Naive thymus-derived CD4-positive, alpha-beta T cell (primary cell): ENCODE measurements around the gene SIX4. TPM values are rescaled to one million over a fixed set of nuclear protein-coding genes. Genes with fewer than 3 reads are reported as not detected.
"Not testable (repeated sequence)": the region's sequence is repeated elsewhere in the genome, so short reads cannot be mapped to it uniquely, and the experiment has no call there.

ENCODE experiments used
- ATAC-seq: fragments of 150-1000 bp; cut with Tn5 transposase; 2 replicates; pipeline ENCODE4 v1.10.0; 2021; ENCODE audit warnings: mild to moderate bottlenecking, moderate library complexity
- CTCF ChIA-PET: fragments of 350-600 bp; sonication (Branson Sonifier 250); formaldehyde crosslinking; loops from one replicate; lab custom pipeline; 2021; ENCODE audit warnings: antibody characterized with exemption; lab: Charles Lee
- POLR2A ChIA-PET: fragments of 350-600 bp; sonication (Branson Sonifier 250); formaldehyde crosslinking; loops from one replicate; lab custom pipeline; 2021; ENCODE audit warnings: antibody characterized with exemption, inconsistent platforms; lab: Charles Lee
- DNase-seq, 9 donors: peaks; one replicate each; pipeline versions ENCODE4 v3.0.0 to v3.0.0-alpha.2; 2020 to 2022; ENCODE audit warnings: mixed read lengths in 1 of 9
- H3K27ac ChIP-seq: one replicate; pipeline ENCODE4 v1.7.0; 2013; ENCODE audit warnings: mild to moderate bottlenecking, low read depth, low read length, moderate library complexity
- H3K27me3 ChIP-seq, 2 donors: one replicate each; pipeline ENCODE4 v1.7.0; 2013; ENCODE audit warnings: low read length in 2 of 2, mild to moderate bottlenecking in 2 of 2, moderate library complexity in 2 of 2; ENCODE audit not compliant: control insufficient read depth in 2 of 2, insufficient read depth in 2 of 2
- H3K36me3 ChIP-seq, 3 experiments: 1 replicate in 2 of 3; 2 replicates in 1 of 3; pipeline ENCODE4 v1.7.0; 2013; ENCODE audit warnings: low read length in 3 of 3, mild to moderate bottlenecking in 3 of 3, moderate library complexity in 1 of 3; ENCODE audit not compliant: insufficient read depth in 3 of 3, control insufficient read depth in 2 of 3
- H3K4me1 ChIP-seq, 2 donors: one replicate each; pipeline ENCODE4 v1.7.0; 2013; ENCODE audit warnings: low read length in 2 of 2, mild to moderate bottlenecking in 2 of 2, moderate library complexity in 1 of 2; ENCODE audit not compliant: control insufficient read depth in 2 of 2, insufficient read depth in 2 of 2
- H3K4me3 ChIP-seq: 2 replicates; pipeline ENCODE4 v1.7.0; 2013; ENCODE audit warnings: mild to moderate bottlenecking, low read length
- H3K9me3 ChIP-seq, 3 experiments: 1 replicate in 2 of 3; 2 replicates in 1 of 3; pipeline ENCODE4 v1.7.0; 2013; ENCODE audit warnings: low read length in 3 of 3; ENCODE audit not compliant: control insufficient read depth in 2 of 3
- H3K27ac Mint-ChIP-seq, 9 donors: one replicate each; pipeline ENCODE4 v1.8.0; 2020 to 2022; ENCODE audit warnings: mixed read lengths in 9 of 9, mild to moderate bottlenecking in 8 of 9, moderate library complexity in 5 of 9, inconsistent platforms in 2 of 9
- H3K27me3 Mint-ChIP-seq, 5 donors: one replicate each; pipeline ENCODE4 v1.8.0; 2021 to 2022; ENCODE audit warnings: mixed read lengths in 5 of 5, mild to moderate bottlenecking in 1 of 5
- H3K36me3 Mint-ChIP-seq, 5 donors: one replicate each; pipeline ENCODE4 v1.8.0; 2020 to 2022; ENCODE audit warnings: mixed read lengths in 5 of 5, mild to moderate bottlenecking in 3 of 5, inconsistent platforms in 1 of 5
- H3K4me1 Mint-ChIP-seq, 7 donors: one replicate each; pipeline ENCODE4 v1.8.0; 2020 to 2022; ENCODE audit warnings: mixed read lengths in 7 of 7, mild to moderate bottlenecking in 3 of 7, inconsistent platforms in 1 of 7
- H3K4me3 Mint-ChIP-seq, 10 donors: one replicate each; pipeline ENCODE4 v1.8.0; 2020 to 2022; ENCODE audit warnings: mild to moderate bottlenecking in 10 of 10, mixed read lengths in 10 of 10, moderate library complexity in 6 of 10, inconsistent platforms in 2 of 10
- H3K9me3 Mint-ChIP-seq, 11 donors: one replicate each; pipeline ENCODE4 v1.8.0; 2020 to 2022; ENCODE audit warnings: mixed read lengths in 11 of 11, mild to moderate bottlenecking in 4 of 11, inconsistent platforms in 1 of 11, moderate library complexity in 1 of 11
- intact Hi-C, 2 donors: fragments of 100-400 bp; cut with micrococcal nuclease; formaldehyde crosslinking; loops; one replicate each; pipeline ENCODE4 v1.15.1; 2023
- polyA plus RNA-seq, 2 donors: library from polyadenylated mRNA; unstranded; fragments of 300-500 nt; fragmentation: Illumina TruSeq; gene quantifications; one replicate each; pipeline ENCODE4 v1.2.3, GENCODE V29; 2021
- total RNA-seq, 6 experiments: library from RNA in 5 of 6; stranded (reverse) in 5 of 6; gene quantifications; 1 replicate in 5 of 6; 2 replicates in 1 of 6; pipeline ENCODE4 v1.2.3 and lab custom pipeline; 2021 to 2026

The SIX4 gene
- total and polyA plus RNA-seq, 7 experiments from 2014 or later: 0.46 TPM; not detected in 6

DNA sequence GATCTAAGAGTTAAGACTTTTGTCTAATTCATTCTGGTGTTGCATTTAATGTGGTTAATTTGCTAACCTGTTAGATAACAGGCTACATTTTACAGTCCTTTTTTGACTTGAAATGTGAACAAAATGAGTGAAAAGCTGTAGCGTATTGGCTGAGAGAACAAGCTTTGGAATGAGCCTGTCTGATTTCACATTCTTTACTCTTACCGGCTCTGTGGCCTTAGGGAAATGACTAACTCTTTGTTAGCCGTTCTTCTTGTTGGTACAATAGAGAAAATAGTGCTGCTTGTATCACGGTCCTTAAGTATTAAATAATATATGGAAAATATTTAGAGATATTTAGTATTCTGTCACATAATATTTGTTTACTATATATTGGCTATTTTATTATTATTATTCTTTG, 12.3 kb upstream of the SIX4 start:
- DNase-seq: no peak
- Mint-ChIP-seq H3K4me1 (peaks cover 22 to 50% (median 38%) of the 10 kb centered on the region in 7 donors), H3K27me3 (peaks cover 0 to 24% (median 7%) of the 10 kb centered on the region in 5 donors), H3K4me3 (peak overlapping the region in 7 of 10 donors; percentile 19 to 100 (median 99)), H3K9me3 (peaks cover 0 to 2% (median 0%) of the 10 kb centered on the region in 11 donors), H3K27ac (no peak overlapping the region), H3K36me3 (peaks cover 0 to 8% (median 3%) of the 10 kb centered on the region in 5 donors)
- Histone ChIP-seq H3K4me3 (no peak overlapping the region), H3K4me1 (peaks cover 0 to 10% of the 10 kb centered on the region in 2 donors), H3K27ac (no peak overlapping the region), H3K9me3 (no peaks in the 10 kb centered on the region), H3K27me3 (peaks cover 0 to 4% of the 10 kb centered on the region in 2 donors), H3K36me3 (peaks cover 0 to 5% (median 0%) of the 10 kb centered on the region in 3 experiments)
- intact Hi-C loops: loop anchor here in 1 of 2 donors (10.0 kb wide), 4 partner anchors 402 to 1252 kb away; partner anchors contain the start of genes JKAMP, L3HYPDH and PPM1A
- CTCF ChIA-PET: no interaction called here
- POLR2A ChIA-PET: no interaction called here
- no peak for ATAC-seq

DNA sequence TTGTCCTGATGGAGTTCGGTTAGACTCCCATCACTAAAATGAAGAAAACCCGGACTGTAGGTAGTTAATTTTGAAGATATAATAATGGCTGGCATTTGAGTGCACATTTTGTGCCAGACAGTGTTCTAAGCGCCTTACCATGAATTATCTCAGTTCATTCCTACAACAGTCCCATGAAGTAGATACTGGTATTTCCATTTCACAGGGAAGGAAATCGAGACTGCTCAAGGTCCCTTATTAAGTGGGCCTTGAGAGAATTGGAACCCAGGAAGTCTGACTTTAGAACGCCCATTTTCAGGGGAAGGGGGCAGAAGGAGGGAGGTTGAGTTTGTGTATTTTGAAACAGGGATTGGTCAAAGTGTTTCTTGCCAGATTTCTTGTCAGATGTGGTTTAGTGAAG, 11.3 kb upstream of the SIX4 start:
- Histone ChIP-seq H3K27me3 (peaks cover 0 to 4% of the 10 kb centered on the region in 2 donors), H3K4me3 (peak overlapping the region; percentile 64), H3K27ac (no peak overlapping the region), H3K36me3 (peaks cover 0 to 5% (median 0%) of the 10 kb centered on the region in 3 experiments), H3K4me1 (peaks cover 0 to 10% of the 10 kb centered on the region in 2 donors), H3K9me3 (no peaks in the 10 kb centered on the region)
- Mint-ChIP-seq H3K27me3 (peaks cover 7 to 34% (median 15%) of the 10 kb centered on the region in 5 donors), H3K27ac (peak overlapping the region in 8 of 9 donors; percentile 88 to 99 (median 94)), H3K4me1 (peaks cover 22 to 43% (median 34%) of the 10 kb centered on the region in 7 donors), H3K4me3 (peak overlapping the region; percentile 95 to 100 (median 99)), H3K36me3 (peaks cover 0 to 7% (median 3%) of the 10 kb centered on the region in 5 donors), H3K9me3 (peaks cover 0 to 7% (median 0%) of the 10 kb centered on the region in 11 donors)
- no peak for ATAC-seq
- ChIA-PET POLR2A (no interaction called here), CTCF (interaction anchor here (0.6 kb wide), 1 partner anchor 9 kb away, joined by 3 read pairs; no protein-coding TSS in a partner anchor)
- DNase-seq: no peak
- intact Hi-C loops: loop anchor here in 1 of 2 donors (2.0 to 10.0 kb wide), 5 partner anchors 401 to 1547 kb away; partner anchors contain the start of genes DAAM1, JKAMP, L3HYPDH and PPM1A

DNA sequence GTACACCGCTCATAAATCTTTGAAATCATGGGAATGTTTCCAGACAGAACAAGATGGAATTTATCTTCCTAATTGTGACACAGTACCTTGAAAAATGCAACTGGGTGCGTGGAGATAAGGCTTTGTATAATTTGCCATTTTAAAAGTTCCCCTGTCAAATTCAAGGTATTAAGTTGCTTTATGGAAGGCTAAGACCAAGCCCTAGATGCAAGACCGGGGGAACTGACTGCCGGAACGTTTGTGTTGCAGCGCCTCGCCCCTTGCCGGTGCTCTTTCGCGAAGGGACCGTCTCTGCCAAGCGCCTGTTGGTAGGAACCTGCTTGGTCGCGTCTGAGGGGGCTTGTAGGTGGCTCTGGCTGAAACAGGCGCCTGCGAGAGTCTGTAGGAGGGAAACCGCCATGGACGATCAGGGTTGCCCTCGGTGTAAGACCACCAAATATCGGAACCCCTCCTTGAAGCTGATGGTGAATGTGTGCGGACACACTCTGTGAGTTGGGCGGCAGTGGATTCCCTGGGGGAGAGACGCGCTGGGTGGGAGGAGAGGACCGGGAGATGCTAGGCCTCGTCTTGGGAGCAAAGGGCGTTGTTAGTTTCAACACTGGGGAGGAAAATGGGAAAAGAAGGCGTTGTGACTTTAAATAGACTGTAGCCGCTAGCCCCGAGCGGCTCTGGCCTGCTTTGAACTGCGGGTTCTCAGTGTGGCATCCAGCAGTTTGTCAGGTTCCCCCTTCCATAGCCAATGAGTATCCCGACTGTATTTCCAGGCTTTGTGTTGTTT, 10.5 kb upstream of the SIX4 start, which contains the start of gene MNAT1:
MNAT1 (plus strand) TSS at position 297 of the 778 bp plus-strand sequence; CDS start at position 399, 102 bp downstream.
- Histone ChIP-seq H3K36me3 (peaks cover 0 to 5% (median 0%) of the 10 kb centered on the region in 3 experiments), H3K4me3 (peak within 1 kb of the TSS; percentile 64), H3K27me3 (peaks cover 0 to 4% of the 10 kb centered on the region in 2 donors), H3K4me1 (peaks cover 0 to 10% of the 10 kb centered on the region in 2 donors), H3K9me3 (no peaks in the 10 kb centered on the region), H3K27ac (peak within 1 kb of the TSS; percentile 70)
- DNase-seq (peak; percentile 65 to 81 (median 75)), ATAC-seq (peak; percentile 95)
- Mint-ChIP-seq H3K4me1 (peaks cover 22 to 37% (median 29%) of the 10 kb centered on the region in 7 donors), H3K27me3 (peaks cover 13 to 42% (median 22%) of the 10 kb centered on the region in 5 donors), H3K4me3 (peak within 1 kb of the TSS; percentile 95 to 100 (median 99)), H3K27ac (peak within 1 kb of the TSS; percentile 88 to 99 (median 94)), H3K9me3 (peaks cover 0 to 7% (median 0%) of the 10 kb centered on the region in 11 donors), H3K36me3 (peaks cover 0 to 5% (median 3%) of the 10 kb centered on the region in 5 donors)
- CTCF ChIA-PET: no interaction called here
- intact Hi-C loops: loop anchor here (1.0 to 10.0 kb wide), 9 partner anchors 11 to 1546 kb away; partner anchors contain the start of genes DAAM1 (in 1 of the 2), JKAMP (in 1 of the 2), L3HYPDH (in 1 of the 2) and PPM1A (in 1 of the 2)
- POLR2A ChIA-PET: no interaction called here

DNA sequence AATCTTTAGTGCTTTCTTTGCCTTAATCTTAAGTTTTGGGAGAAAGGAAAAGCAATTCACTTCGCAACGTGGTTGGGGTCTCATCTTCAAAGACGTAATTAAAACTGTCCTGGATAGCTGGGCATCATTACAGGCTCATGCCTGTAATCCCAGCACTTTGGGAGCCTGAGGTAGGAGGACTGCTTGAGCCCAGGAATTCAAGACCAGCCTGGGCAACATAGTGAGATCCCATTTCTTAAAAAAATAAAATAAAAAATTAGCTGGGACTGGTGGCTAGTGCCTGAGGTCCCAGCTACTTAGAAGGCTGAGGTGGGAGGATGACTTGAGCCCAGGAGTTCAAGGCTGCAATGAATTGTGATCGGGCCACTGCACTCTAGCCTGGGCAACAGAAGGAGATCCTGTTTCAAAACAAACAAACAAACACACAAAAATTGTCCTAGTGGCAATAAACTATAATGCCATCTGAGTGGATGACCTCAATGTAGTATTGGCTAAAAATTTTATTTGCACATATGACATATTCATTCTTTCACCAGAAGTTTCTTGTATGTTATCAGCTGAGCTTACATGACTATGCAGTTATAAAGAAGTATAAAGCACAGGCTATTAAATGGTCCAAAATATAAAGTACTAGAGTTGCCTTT, 8.8 kb upstream of the SIX4 start:
- POLR2A ChIA-PET: no interaction called here
- CTCF ChIA-PET: interaction anchor here (0.5 kb wide), 1 partner anchor 153 kb away, joined by 4 read pairs; no protein-coding TSS in a partner anchor
- intact Hi-C loops: loop anchor here in 1 of 2 donors (10.0 kb wide), 4 partner anchors 398 to 1248 kb away; partner anchors contain the start of genes JKAMP, L3HYPDH and PPM1A
- Histone ChIP-seq H3K36me3 (peaks cover 0 to 5% (median 0%) of the 10 kb centered on the region in 3 experiments), H3K27ac (no peak overlapping the region), H3K9me3 (no peaks in the 10 kb centered on the region), H3K4me1 (peaks cover 0 to 10% of the 10 kb centered on the region in 2 donors), H3K4me3 (no peak overlapping the region), H3K27me3 (peaks cover 0 to 4% of the 10 kb centered on the region in 2 donors)
- no peak overlapping the region for H3K27ac Mint-ChIP-seq
- ATAC-seq (no peak), DNase-seq (no peak)
- peak overlapping the region in 2 of 10 donors; percentile 35 to 37 for H3K4me3 Mint-ChIP-seq
- peaks cover 13 to 28% (median 21%) of the 10 kb centered on the region in 7 donors for H3K4me1 Mint-ChIP-seq
- H3K27me3 Mint-ChIP-seq: peaks cover 25 to 56% (median 37%) of the 10 kb centered on the region in 5 donors
- peaks cover 0 to 8% (median 0%) of the 10 kb centered on the region in 11 donors for H3K9me3 Mint-ChIP-seq
- H3K36me3 Mint-ChIP-seq: peaks cover 0 to 5% (median 3%) of the 10 kb centered on the region in 5 donors

DNA sequence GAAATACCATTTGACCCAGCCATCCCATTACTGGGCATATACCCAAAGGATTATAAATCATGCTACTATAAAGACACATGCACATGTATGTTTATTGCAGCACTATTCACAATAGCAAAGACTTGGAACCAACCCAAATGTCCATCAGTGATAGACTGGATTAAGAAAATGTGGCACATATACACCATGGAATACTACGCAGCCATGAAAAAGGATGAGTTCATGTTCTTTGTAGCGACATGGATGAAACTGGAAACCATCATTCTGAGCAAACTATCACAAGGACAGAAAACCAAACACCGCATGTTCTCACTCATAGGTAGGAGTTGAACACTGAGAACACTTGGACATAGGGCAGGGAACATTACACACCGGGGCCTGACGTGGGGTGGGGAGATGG, 7.1 kb upstream of the SIX4 start:
- Mint-ChIP-seq H3K36me3 (peaks cover 0 to 11% (median 5%) of the 10 kb centered on the region in 5 donors), H3K4me1 (peaks cover 12 to 25% (median 21%) of the 10 kb centered on the region in 7 donors), H3K27me3 (peaks cover 42 to 71% (median 51%) of the 10 kb centered on the region in 5 donors)
- H3K4me3 ChIP-seq, POLR2A ChIA-PET, CTCF ChIA-PET, H3K36me3 ChIP-seq, H3K4me1 ChIP-seq, H3K9me3 ChIP-seq, H3K27ac ChIP-seq, H3K4me3 Mint-ChIP-seq, DNase-seq, H3K9me3 Mint-ChIP-seq, H3K27me3 ChIP-seq, H3K27ac Mint-ChIP-seq, ATAC-seq: not testable (repeated sequence)
- intact Hi-C loops: loop anchor here in 1 of 2 donors (10.0 kb wide), 4 partner anchors 396 to 1246 kb away; partner anchors contain the start of genes JKAMP, L3HYPDH and PPM1A
